GM23338 (cell line): ENCODE results near the gene RRBP1.

Experiments used
- CREB1 ChIP-seq: fragments of 250-450 bp; sonication (Bioruptor Pico); IDR thresholded peaks from 2 replicates; pipeline ENCODE4 v1.5.0; 2020; ENCODE audit warnings: low read depth, mild to moderate bottlenecking, moderate library complexity
- EZH2 ChIP-seq: fragments of 200-600 bp; sonication (generic); IDR thresholded peaks from one replicate; pipeline ENCODE4 v1.8.0; 2017; ENCODE audit warnings: antibody characterized with exemption, mild to moderate bottlenecking, low read depth; ENCODE audit not compliant: unreplicated experiment
- EZH2phosphoT487 ChIP-seq: fragments of 200-600 bp; sonication (generic); IDR thresholded peaks from one replicate; pipeline ENCODE4 v1.8.1; 2018; ENCODE audit warnings: antibody characterized with exemption; ENCODE audit not compliant: unreplicated experiment
- POLR2AphosphoS5 ChIP-seq: IDR thresholded peaks from 2 replicates; pipeline ENCODE4 v1.6.1; 2016; ENCODE audit warnings: antibody characterized with exemption, low read depth
- TF ChIP-seq, protein P1 (sequence below), 2 experiments: fragments of 200-600 bp in 1 of 2; sonication (generic) in 1 of 2; conservative IDR thresholded peaks; 2 replicates each; pipeline versions ENCODE4 v1.5.1 to v1.6.1; 2016 to 2017; ENCODE audit warnings: antibody characterized with exemption in 2 of 2, low read depth in 2 of 2, mild to moderate bottlenecking in 2 of 2, moderate library complexity in 1 of 2
- TF ChIP-seq, protein P2 (sequence below): IDR thresholded peaks from one replicate; pipeline ENCODE4 v1.6.1; 2018; ENCODE audit warnings: antibody characterized with exemption; ENCODE audit not compliant: unreplicated experiment

DNA sequence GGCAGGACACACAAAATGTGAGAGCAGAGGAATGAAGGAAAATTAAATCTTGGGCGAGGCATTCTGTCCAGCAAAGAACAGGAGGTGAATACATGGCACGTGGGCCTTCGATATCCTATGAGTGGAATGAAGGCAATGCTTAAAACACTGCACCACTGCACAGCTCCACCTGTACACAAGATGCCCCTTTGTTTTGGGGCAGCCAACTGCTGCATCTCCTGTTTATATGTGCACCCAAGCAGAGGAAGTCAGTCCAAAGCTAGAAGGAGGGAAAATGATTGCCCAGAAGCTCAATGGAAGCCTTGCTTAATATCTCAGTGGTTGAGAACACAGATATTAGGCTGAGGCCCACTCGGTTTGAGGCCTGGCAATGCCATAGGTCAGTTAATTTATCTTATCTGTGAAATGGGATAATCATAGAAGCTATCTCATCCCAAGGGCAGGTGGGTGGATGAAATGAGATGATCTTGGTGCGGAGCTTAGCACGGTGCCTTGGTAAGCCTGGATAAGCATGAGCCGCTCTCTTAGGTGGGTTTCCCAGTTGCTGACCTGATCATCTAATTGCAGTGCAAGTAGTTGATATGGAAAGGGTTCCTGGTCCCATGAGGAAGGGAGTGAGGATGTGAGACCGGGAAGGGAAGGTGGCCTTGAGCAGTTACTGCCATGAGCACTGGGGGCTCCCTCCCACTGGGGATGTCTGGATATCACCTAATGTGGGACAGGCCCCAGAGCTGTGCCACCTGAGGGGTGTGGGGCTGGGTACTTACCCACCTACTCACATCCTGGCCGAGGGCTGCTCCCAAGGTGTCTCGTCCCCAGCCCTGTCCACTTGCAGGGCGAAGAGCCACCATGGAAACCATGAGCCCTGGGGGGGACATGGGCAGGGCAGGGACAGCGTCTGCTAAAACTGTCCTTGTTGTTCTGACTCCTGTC, 27.6 kb upstream of the RRBP1 start:
- TF ChIP-seq, protein P1, sequence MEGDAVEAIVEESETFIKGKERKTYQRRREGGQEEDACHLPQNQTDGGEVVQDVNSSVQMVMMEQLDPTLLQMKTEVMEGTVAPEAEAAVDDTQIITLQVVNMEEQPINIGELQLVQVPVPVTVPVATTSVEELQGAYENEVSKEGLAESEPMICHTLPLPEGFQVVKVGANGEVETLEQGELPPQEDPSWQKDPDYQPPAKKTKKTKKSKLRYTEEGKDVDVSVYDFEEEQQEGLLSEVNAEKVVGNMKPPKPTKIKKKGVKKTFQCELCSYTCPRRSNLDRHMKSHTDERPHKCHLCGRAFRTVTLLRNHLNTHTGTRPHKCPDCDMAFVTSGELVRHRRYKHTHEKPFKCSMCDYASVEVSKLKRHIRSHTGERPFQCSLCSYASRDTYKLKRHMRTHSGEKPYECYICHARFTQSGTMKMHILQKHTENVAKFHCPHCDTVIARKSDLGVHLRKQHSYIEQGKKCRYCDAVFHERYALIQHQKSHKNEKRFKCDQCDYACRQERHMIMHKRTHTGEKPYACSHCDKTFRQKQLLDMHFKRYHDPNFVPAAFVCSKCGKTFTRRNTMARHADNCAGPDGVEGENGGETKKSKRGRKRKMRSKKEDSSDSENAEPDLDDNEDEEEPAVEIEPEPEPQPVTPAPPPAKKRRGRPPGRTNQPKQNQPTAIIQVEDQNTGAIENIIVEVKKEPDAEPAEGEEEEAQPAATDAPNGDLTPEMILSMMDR (conservative IDR thresholded peaks at IDR 0.05; ENCODE audit: low read depth in 2 of 2): no peak
- TF ChIP-seq POLR2AphosphoS5: no peak
- TF ChIP-seq EZH2: no peak
- TF ChIP-seq EZH2phosphoT487: no peak
- no peak for TF ChIP-seq CREB1 (CRISPR knock-in tag)
- TF ChIP-seq, protein P2, sequence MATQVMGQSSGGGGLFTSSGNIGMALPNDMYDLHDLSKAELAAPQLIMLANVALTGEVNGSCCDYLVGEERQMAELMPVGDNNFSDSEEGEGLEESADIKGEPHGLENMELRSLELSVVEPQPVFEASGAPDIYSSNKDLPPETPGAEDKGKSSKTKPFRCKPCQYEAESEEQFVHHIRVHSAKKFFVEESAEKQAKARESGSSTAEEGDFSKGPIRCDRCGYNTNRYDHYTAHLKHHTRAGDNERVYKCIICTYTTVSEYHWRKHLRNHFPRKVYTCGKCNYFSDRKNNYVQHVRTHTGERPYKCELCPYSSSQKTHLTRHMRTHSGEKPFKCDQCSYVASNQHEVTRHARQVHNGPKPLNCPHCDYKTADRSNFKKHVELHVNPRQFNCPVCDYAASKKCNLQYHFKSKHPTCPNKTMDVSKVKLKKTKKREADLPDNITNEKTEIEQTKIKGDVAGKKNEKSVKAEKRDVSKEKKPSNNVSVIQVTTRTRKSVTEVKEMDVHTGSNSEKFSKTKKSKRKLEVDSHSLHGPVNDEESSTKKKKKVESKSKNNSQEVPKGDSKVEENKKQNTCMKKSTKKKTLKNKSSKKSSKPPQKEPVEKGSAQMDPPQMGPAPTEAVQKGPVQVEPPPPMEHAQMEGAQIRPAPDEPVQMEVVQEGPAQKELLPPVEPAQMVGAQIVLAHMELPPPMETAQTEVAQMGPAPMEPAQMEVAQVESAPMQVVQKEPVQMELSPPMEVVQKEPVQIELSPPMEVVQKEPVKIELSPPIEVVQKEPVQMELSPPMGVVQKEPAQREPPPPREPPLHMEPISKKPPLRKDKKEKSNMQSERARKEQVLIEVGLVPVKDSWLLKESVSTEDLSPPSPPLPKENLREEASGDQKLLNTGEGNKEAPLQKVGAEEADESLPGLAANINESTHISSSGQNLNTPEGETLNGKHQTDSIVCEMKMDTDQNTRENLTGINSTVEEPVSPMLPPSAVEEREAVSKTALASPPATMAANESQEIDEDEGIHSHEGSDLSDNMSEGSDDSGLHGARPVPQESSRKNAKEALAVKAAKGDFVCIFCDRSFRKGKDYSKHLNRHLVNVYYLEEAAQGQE: no peak
